Endometrial microvascular endothelial cells (primary cell): ENCODE measurements around the gene MATN1. TPM values are rescaled to one million over a fixed set of nuclear protein-coding genes. Genes with fewer than 3 reads are reported as not detected.

Source experiments
- in situ Hi-C: cut with HindIII; loops from 2 replicates; pipeline ENCODE4 v1.10.0; 2017; ENCODE audit warnings: low sequenced_read_pairs, low pct_unique_long_range_greater_than_20kb; ENCODE audit errors: inconsistent ontology term
- total RNA-seq: library from RNA; depleted of rRNA; stranded (reverse); fragments of >200 nt; gene quantifications from one replicate; pipeline ENCODE4 v1.2.3, GENCODE V29; 2015; ENCODE audit errors: inconsistent ontology term

Gene MATN1
- total RNA-seq, 1 donor from 2014 or later: not detected

DNA sequence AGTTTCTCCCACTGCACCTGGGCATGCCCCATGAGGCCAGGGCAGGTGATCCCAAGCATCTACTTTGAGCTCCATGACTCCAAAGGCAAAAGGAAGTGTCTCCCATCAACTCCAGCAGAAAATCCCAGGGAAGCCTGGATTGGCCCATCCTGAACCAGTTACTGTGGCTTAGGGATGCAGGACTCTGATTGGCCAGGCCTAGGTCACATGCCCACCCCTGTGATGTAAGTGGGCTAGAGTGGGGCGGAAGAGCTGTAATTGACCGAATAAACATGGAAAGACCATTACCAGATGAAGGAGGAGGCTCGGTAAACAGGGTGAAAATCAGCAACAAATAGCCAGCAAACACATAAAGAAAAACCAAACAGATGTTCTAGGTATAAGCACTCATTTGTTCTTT lies 45.2 kb downstream of the MATN1 start:
- in situ Hi-C loops: no loop called here

DNA sequence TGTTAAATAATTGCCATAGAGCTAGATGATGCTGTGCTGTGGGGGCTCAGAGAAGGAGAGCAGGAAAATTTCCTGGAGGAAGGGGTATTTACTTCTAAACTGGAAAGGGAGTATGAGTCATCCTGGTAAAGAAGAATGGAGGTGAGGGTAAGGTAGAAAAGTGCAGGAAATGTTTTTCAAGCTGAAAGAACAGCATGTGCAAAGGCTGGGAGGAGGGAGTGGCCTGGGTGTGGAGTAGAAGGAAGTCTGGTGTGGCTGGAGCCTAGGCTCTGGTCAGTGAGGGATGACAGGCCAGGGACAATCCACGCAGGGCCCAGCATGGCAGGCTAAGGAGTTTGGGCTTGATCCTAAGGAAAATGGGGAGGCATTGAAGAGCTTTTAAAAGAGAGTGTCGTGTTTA lies 45.9 kb downstream of the MATN1 start:
- in situ Hi-C loops: no loop called here

DNA sequence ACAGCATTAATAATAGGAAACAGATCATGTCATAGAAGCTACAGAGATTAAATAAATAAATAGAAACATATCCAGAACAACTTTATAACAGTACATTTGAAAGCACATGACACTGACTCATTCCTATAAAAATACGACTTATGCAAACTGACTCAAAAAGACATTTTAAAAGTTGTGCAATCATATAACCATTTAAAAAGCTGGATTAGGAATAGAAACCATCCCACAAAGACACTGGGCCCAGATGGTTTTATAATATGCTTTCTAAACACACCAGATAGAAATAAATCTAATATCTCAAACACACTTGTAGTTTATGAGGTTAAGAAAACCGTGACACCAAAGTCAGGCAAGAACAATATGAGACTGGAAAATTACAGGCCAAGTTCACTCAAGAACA lies 47.6 kb downstream of the MATN1 start:
- in situ Hi-C loops: no loop called here

DNA sequence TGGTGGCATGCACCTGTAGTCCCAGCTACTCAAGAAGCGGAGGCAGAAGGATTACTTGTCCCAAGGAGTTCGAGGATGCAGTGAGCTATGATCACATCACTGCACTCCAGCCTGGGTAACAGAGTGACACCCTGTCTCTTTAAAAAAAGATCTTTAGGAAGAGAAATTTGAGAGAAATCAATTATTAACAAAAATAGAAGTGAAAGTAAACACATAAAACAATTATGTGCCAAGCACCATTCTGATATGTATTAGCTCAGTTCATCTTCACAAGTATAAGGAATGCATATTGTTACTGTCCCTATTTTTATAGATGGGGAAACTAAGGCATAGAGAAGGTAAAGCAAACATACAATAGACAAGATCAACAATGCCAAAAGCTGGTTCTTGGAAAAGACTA lies 48.1 kb downstream of the MATN1 start:
- in situ Hi-C loops: no loop called here

DNA sequence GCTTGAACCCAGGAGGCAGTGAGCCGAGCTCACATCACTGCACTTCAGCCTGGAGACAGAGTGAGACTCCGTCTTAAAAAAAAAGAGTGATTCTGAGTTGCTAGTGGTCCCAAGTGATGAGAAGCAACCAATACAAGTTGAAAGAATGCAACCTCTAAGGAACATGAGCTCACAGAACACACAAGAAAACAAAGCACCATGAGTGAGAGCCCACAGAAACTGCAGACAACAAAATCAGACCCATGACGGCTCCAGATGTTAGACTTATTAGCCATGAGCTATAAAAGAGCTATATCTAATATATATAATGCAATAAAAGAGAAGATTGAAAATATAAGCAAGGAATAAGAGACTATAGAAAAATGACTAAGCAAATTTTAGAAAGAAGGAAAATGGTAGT lies 50.0 kb downstream of the MATN1 start:
- in situ Hi-C loops: no loop called here

DNA sequence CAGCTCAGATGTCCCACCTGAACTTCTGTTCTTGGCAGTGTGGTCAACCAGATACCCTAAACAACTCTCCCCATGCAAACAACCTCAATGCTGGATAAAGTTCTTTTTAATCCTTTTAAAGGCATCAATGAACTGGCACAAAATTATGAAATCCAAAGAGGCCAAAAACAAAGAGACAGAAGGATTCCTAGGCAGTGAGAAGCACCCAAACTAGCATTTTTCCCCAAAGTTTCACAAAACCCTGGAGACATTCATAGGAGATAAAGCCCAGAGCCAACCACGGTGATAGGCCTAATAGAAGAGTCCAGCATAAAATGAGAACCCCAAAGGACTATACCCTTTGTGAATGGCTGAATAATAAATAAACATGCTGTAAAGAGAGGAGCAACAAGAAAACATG lies 50.7 kb downstream of the MATN1 start:
- in situ Hi-C loops: no loop called here

DNA sequence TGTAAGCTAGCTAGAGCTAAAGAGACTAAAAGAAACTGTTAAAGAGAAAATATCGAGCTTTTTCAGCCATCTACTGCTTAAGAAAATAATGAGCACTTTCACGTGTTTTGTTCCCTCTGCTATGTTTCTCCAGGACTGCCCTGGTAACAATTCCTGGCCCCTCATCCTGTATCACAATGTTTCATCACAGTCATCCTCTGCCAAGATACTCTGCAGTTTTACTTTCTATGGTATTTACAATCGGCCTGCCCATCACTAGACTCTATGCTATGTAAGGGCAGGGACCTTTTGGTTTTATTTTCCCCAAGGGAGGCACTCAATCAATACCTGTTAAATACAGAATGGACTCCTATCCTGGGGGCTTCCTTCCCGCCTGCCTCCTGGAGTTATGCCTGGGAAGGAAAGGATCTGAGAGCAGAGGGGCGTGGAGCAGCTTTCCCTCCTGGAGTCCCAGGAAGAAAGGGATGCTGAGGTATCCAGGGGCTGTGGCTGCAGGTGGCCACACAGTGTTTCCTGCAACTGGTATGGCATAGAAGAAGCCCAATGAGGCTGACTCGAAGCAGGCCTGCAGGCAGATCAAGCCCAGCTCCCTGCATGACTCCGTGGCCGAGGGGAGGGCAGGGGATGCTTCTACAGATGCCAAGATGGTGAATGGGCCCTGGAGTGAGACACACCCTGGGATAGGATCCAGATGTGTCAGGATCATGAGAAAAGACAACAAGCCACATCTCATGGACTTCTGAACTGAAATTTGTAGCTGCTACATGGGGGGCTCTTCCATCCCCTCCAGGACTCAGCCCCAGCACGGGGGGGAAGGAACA lies 52.9 kb downstream of the MATN1 start:
- in situ Hi-C loops: no loop called here

DNA sequence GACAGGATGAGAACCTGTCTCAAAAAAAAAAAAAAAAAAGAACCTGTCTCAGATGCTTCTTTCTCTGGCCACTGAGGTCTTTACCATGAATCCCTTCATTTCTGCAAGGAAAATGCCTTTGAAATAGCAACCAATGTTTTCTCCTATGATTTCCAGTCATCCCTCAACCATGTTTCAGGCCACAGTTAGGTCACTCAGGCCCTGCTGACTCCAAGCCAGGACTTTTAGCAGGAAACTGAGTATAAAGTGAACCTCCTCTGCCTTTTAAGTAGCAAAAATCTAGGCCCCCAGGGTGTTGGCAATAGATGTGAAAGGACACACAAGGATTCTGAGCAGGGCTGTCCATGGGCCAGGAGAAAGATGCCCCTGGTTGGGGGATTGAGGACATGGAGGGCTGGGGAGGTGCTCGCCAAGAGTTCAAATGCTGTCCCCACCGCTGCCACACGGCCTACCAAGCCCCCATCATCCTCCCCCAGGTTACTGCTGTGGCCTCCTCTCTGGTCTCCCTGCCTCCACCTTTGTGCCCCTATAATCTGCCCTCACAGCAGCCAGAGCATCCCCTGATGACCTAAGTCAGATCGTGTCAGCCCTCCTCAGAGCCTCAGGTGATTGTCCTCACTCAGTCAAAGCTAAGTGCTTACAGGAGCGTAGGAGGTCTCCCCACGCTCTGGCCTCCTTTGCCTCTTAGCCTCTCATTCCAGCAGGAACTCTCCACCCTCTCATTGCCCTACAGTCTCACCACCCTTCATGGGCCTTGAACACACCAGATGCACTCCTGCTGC lies 54.6 kb downstream of the MATN1 start:
- in situ Hi-C loops: no loop called here

DNA sequence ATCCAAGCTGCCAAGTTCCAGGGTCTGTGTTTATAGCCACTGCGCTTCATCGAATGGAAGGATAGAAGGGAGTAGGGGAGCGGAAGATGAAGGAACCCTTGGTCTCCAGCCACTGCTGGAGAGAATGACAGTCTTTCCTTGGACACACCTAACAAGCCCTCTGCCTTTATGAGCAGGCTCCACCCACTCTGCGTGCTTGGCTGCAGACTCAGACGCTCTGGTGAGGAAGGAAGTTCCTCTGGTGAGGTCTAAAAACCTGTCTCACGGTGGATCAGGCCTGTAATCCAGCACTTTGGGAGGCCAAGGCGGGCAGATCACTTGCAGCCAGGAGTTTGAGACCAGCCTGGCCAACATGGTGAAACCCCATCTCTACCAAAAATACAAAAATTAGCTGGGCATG lies 55.4 kb downstream of the MATN1 start:
- in situ Hi-C loops: no loop called here

DNA sequence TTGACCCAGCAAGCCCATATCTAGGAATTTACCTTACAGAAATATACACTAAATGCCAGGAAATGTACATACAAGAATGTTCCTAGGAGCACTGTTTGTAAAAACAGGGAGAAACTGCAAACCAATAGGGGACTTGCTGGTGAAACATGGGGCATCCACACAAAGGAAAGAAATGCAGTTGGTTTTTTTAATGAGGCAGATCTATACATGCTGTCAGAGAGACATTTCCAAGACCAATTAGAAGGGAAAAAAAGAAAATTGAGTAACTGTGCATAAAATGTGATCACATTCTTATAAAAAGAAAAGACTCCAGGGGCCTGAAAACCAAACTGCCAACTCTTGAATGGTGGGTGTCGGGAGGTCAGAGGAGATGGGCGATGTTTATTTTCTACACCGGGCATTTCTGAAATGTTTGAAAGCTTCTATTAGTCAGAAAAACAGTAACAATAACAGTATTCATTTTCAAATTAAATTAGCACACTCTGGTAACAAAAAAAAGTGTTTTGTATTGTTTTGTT lies 56.6 kb downstream of the MATN1 start:
- in situ Hi-C loops: no loop called here

DNA sequence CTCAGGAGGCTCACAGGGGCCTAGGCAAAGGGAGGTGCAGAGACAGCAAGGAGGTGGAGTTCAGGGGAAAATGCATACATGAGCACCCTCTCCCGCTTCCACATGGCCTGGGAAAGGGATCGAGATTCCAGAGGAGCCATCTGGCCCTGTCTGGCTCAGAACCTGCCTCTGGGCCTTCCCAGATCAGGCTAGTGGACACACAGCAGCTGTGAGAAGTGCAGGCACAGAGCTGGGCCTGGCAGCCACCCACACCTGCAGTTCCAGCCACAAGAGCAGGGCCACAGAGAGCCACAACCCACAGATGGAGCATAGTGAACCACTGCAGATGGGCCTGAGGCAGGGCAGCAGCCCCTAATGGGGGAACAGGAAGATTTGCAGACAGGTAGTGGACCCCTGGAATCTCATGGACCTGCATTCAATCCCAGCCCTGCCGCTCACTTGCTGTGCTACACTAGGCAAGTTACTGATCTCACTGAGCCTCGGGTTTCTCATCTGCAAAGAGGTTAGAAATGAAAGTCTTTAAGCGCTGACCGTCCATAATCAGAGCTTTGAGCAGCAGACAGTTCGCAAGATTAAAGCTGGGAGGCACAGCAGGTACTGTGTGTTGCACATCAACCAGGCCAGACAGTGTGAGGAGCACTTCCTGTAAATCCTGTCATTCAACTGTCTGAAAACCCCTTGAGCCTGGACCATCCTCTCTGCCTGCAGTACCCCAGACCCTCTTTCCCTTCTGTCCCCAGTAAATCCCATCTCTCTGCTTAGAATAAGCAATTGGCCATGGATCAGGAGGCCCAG lies 58.0 kb downstream of the MATN1 start:
- in situ Hi-C loops: no loop called here

DNA sequence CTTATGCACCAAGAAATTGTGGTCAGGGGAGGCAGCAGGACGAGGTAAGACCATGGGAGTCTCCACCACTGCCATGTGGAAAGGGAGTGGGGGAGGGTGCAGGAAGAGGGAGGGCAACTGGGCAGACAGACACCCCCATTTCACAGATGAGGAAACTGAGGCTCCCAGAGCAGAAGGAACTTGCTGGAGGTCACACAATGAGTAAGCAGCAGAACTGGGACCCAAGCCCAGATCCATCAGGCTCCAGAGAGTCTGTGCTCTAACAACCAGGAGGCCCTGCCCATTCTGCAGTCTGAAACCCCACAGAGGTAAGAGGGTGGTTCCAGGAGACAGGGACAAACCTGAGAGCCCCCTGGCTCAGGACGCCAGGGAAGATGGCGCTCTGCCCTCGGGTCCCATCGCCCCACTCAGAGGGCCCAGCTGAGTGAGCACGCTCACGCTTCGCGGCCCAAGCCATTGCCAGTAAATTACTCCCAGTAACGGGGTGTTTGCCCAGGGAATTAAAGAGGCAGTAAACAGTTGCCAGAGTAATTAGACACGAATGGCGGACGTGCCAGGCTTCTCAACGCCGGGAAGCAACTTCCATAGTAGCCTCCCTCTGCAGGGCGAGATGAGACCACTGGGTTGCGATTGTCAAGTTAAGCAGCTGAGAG lies 59.2 kb downstream of the MATN1 start:
- in situ Hi-C loops: no loop called here

DNA sequence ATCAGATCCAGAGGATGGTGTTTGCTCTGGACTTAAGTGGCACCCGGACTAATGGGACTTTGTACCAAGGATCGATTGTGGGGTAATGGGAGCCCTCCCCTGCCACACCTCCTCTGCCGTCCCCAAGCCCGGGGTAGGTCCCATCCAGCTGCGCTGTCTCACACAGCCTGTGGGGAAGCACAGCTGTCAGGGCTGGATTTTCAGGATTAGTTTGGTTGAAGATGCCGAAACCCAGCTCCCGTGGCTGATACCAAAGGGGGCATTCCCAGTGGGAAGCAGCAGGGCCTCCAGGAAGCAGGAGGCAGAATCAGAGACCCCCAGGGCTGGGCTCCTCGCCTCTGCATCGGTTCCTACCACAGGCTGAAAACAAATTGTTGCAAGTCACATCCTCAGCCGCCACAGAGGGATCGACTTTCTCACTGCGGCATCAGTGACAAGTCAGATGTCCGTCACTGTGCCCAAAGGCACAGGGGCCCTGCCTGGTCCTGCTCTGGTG lies 59.7 kb downstream of the MATN1 start:
- in situ Hi-C loops: no loop called here

DNA sequence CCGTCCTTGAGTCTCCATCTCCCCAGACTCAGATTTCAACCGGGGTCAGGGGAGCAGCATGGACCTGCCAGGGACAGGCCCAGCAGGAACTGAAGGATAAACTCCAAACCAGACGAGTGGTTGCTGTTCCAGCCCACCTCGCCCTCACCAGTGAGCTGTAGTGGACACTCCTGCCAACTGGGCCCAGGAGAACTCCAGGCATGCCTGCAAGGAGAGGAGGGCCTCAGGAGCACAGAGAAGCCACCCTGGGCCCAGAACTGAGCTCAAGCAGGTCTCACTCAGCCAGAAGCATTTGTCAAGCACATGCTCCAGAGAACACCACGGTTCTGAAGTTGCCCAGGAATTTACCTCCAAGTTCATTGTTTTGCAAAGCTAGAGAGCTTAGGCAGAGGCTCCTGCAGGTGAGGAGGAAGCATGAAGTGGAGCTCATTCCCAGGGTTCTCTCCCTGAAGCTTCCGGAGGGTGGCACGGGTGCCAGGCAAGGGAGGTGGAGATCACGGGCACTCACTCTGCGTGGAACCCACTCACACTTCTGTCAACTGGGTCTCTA lies 61.0 kb downstream of the MATN1 start:
- in situ Hi-C loops: no loop called here

DNA sequence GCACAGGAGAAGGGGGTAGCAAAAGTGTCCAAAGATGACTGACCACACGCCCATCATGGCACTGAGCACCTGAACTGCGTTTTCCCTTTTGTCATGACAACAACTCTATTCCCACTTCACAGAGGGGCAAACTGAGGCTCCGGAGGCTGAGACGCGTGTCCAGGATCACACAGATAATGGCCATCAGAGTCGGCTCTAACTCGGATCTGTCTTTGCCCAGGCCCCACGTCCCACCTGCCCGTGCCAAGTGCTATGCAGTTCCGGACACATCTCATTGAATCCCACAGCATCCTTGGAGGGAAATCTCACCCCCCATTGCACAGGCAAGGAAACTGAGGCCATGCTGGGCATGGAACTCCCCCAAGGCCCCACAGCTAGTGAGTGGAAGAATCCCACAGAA lies 62.1 kb downstream of the MATN1 start:
- in situ Hi-C loops: no loop called here
